Pons (tissue), 1 donor: ENCODE data around the gene SLC38A10.

Source experiments
- DNase-seq: peaks from one replicate; pipeline ENCODE4 v3.0.0-alpha.2; 2016; ENCODE audit warnings: low spot score

The SLC38A10 gene

GRCh38 chr17:81295031-81295675, at the start of gene SLC38A10:
Gene SLC38A10, minus strand, starts transcription at chr17:81295307. Its CDS starts 386 bp downstream, at chr17:81294921.
- peak; percentile 86 for DNase-seq

GRCh38 chr17:81342269-81343070, 47.4 kb upstream of the SLC38A10 start:
- DNase-seq: no peak

GRCh38 chr17:81341516-81342268, 46.6 kb upstream of the SLC38A10 start:
- DNase-seq: no peak

- DNase-seq: no peak
These were observed 45.8 kb upstream of the SLC38A10 start for GRCh38 chr17:81340607-81341515.

GRCh38 chr17:81339534-81340296, 44.6 kb upstream of the SLC38A10 start:
- DNase-seq: no peak

- DNase-seq: no peak
These were observed 44.1 kb upstream of the SLC38A10 start for GRCh38 chr17:81339191-81339533.

- DNase-seq: no peak
These were observed 43.4 kb upstream of the SLC38A10 start for GRCh38 chr17:81338274-81339190.

- no peak for DNase-seq
These were observed 42.4 kb upstream of the SLC38A10 start for GRCh38 chr17:81337476-81337879.

GRCh38 chr17:81336930-81337325, 41.8 kb upstream of the SLC38A10 start:
- DNase-seq: no peak

GRCh38 chr17:81336296-81336929, 41.3 kb upstream of the SLC38A10 start:
- no peak for DNase-seq

- no peak for DNase-seq
These were observed 40.7 kb upstream of the SLC38A10 start for GRCh38 chr17:81335773-81336157.

- no peak for DNase-seq
These were observed 40.1 kb upstream of the SLC38A10 start for GRCh38 chr17:81334987-81335772.

GRCh38 chr17:81334391-81334901, 39.3 kb upstream of the SLC38A10 start:
- no peak for DNase-seq

- no peak for DNase-seq
These were observed 38.7 kb upstream of the SLC38A10 start for GRCh38 chr17:81333616-81334368.

- DNase-seq: no peak
These were observed 37.9 kb upstream of the SLC38A10 start for GRCh38 chr17:81332914-81333528.

GRCh38 chr17:81332118-81332834, 37.2 kb upstream of the SLC38A10 start:
- DNase-seq: no peak
